Posterior cingulate gyrus (tissue), 11 donors: ENCODE data around the gene B4GAT1.

Experiments
- DNase-seq, 10 donors: peaks; one replicate each; pipeline versions ENCODE4 v3.0.0 to v3.0.0-alpha.2; 2020 to 2021; ENCODE audit warnings: mixed read lengths in 3 of 10
- intact Hi-C: fragments of 100-400 bp; cut with DNase I; formaldehyde crosslinking; loops from one replicate; pipeline ENCODE4 v1.15.1; 2023

Gene B4GAT1

GRCh38 chr11:66338276-66339161 is 8.9 kb downstream of the B4GAT1 start:
- intact Hi-C loops: no loop called here
- DNase-seq: peak in 3 of 10 donors; percentile 29 to 67 (median 46)

- intact Hi-C loops: no loop called here
- peak in 3 of 10 donors; percentile 66 to 83 (median 82) for DNase-seq
Measured at GRCh38 chr11:66337103-66337899, 10.1 kb downstream of the B4GAT1 start.

GRCh38 chr11:66336234-66337102 is 11.0 kb downstream of the B4GAT1 start, which contains the start of gene RIN1:
RIN1 (minus strand) TSS chr11:66336434; CDS start chr11:66336402, 32 bp downstream.
- intact Hi-C loops: no loop called here

GRCh38 chr11:66335531-66336233 is 11.7 kb downstream of the B4GAT1 start:
- intact Hi-C loops: no loop called here
- DNase-seq: peak in 4 of 10 donors; percentile 27 to 89 (median 84)

More at GRCh38 chr11:66336234-66337102, 11.0 kb downstream of the B4GAT1 start, which contains the start of gene RIN1:
- peak in 8 of 10 donors; percentile 66 to 97 (median 79) for DNase-seq

- intact Hi-C loops: no loop called here
- DNase-seq: peak in 3 of 10 donors; percentile 53 to 82 (median 79)
Measured at GRCh38 chr11:66334605-66335442, 12.6 kb downstream of the B4GAT1 start.

GRCh38 chr11:66333896-66334604 is 13.4 kb downstream of the B4GAT1 start:
- intact Hi-C loops: no loop called here
- DNase-seq: peak in 3 of 10 donors; percentile 62 to 77 (median 75)

- intact Hi-C loops: no loop called here
- peak in 3 of 10 donors; percentile 40 to 78 (median 55) for DNase-seq
Measured at GRCh38 chr11:66333220-66333877, 14.1 kb downstream of the B4GAT1 start.

GRCh38 chr11:66332371-66333219 is 14.8 kb downstream of the B4GAT1 start:
- peak in 3 of 10 donors; percentile 53 to 81 (median 75) for DNase-seq
- intact Hi-C loops: no loop called here

- peak in 3 of 10 donors; percentile 36 to 55 (median 54) for DNase-seq
Measured at GRCh38 chr11:66331542-66332370, 15.7 kb downstream of the B4GAT1 start.

GRCh38 chr11:66330931-66331330 is 16.5 kb downstream of the B4GAT1 start:
- intact Hi-C loops: no loop called here
- peak in 3 of 10 donors; percentile 60 to 74 (median 69) for DNase-seq

More at GRCh38 chr11:66331542-66332370, 15.7 kb downstream of the B4GAT1 start:
- intact Hi-C loops: no loop called here

- peak in 1 of 10 donors; percentile 0 for DNase-seq
- intact Hi-C loops: loop anchor here (5.0 kb wide), 1 partner anchor 37 kb away; the partner anchor contains the start of gene TMEM151A
Measured at GRCh38 chr11:66329165-66329673, 18.2 kb downstream of the B4GAT1 start.

- peak; percentile 64 to 97 (median 80) for DNase-seq
- intact Hi-C loops: loop anchor here (1.0 to 5.0 kb wide), 2 partner anchors 17 to 36 kb away; partner anchors contain the start of gene TMEM151A
Measured at GRCh38 chr11:66328302-66329144, 18.9 kb downstream of the B4GAT1 start.

- peak in 2 of 10 donors; percentile 34 to 65 for DNase-seq
- intact Hi-C loops: loop anchor here (1.0 to 5.0 kb wide), 2 partner anchors 17 to 36 kb away; partner anchors contain the start of gene TMEM151A
Measured at GRCh38 chr11:66328031-66328301, 19.5 kb downstream of the B4GAT1 start.
